ENCODE data around the gene EPB41L2.

GRCh38 chr6:130833569-130833968 is 229.5 kb downstream of the EPB41L2 start:
- TF ChIP-seq EZH2 (IDR thresholded peaks at IDR 0.05) (no peak), POLR2AphosphoS5 (IDR thresholded peaks at IDR 0.05; ENCODE audit: borderline replicate concordance, low read depth, low read length) (no peak), FOXP2 (optimal IDR thresholded peaks at IDR 0.05; ENCODE audit: control extremely low read depth, extremely low read length, insufficient read depth) (no peak)

Data from SK-N-MC (cell line).